Stimulated activated CD4-positive, alpha-beta T cell treated with anti-CD3 and anti-CD28 coated beads, Interleukin-4, amount 100 ng/mL, for 24 hours (primary cell): ENCODE measurements around the gene PSME2.
"Not testable (repeated sequence)": the region's sequence is repeated elsewhere in the genome, so short reads cannot be mapped to it uniquely, and the experiment has no call there.

Source experiments
- DNase-seq: peaks from one replicate; pipeline ENCODE4 v3.0.0-alpha.2; 2020

PSME2 gene

GRCh38 chr14:24110523-24110922, 35.9 kb downstream of the PSME2 start:
- DNase-seq = no peak

GRCh38 chr14:24110060-24110459, 36.4 kb downstream of the PSME2 start:
- DNase-seq = no peak

- no peak for DNase-seq
Measured at GRCh38 chr14:24108336-24108874, 38.0 kb downstream of the PSME2 start.

- DNase-seq = no peak
Measured at GRCh38 chr14:24106672-24107271, 39.6 kb downstream of the PSME2 start.

- not testable (repeated sequence) for DNase-seq
Measured at GRCh38 chr14:24105609-24106239, 40.7 kb downstream of the PSME2 start.

- DNase-seq = no peak
Measured at GRCh38 chr14:24103451-24103850, 43.0 kb downstream of the PSME2 start.

- DNase-seq = no peak
Measured at GRCh38 chr14:24102357-24103048, 43.9 kb downstream of the PSME2 start.

GRCh38 chr14:24100982-24101494, 45.4 kb downstream of the PSME2 start:
- DNase-seq = no peak

GRCh38 chr14:24100197-24100981, 46.0 kb downstream of the PSME2 start:
- DNase-seq = no peak

GRCh38 chr14:24098927-24099813, 47.2 kb downstream of the PSME2 start:
- no peak for DNase-seq

GRCh38 chr14:24098229-24098926, 48.0 kb downstream of the PSME2 start:
- DNase-seq = no peak

GRCh38 chr14:24096545-24097181, 49.7 kb downstream of the PSME2 start:
- DNase-seq = no peak

GRCh38 chr14:24095271-24096068, 50.9 kb downstream of the PSME2 start:
- peak; percentile 72 for DNase-seq

GRCh38 chr14:24094841-24095270, 51.6 kb downstream of the PSME2 start:
- DNase-seq = peak; percentile 20

- DNase-seq = peak; percentile 89
Measured at GRCh38 chr14:24093901-24094840, 52.2 kb downstream of the PSME2 start, which contains the start of gene PCK2. Gene PCK2, plus strand, starts transcription at chr14:24094311. Its CDS starts 95 bp downstream, at chr14:24094406.
